PFSK-1 (cell line): ENCODE data around the gene B3GNT8.

Source experiments
- POLR2AphosphoS5 ChIP-seq: IDR thresholded peaks from 2 replicates; pipeline ENCODE4 v1.6.1; 2012; ENCODE audit warnings: low read depth, mild to moderate bottlenecking, control low read depth, low read length, moderate library complexity
- REST ChIP-seq, 2 experiments: IDR thresholded peaks; 2 replicates each; pipeline versions ENCODE4 v1.6.1 to v1.8.0; 2011 to 2012; ENCODE audit warnings: low read depth in 2 of 2, low read length in 2 of 2, control low read depth in 1 of 2, inconsistent platforms in 1 of 2, mild to moderate bottlenecking in 1 of 2, moderate library complexity in 1 of 2; ENCODE audit not compliant: insufficient read depth in 1 of 2

GRCh38 chr19:41421314-41421713, 5.9 kb downstream of the B3GNT8 start:
- TF ChIP-seq POLR2AphosphoS5 (no peak), REST (IDR thresholded peaks at IDR 0.05; ENCODE audit: insufficient read depth in 1 of 2, low read depth in 2 of 2, low read length in 2 of 2) (no peak)
